ENCODE measurements around the gene C1orf21.

C1orf21 gene

DNA sequence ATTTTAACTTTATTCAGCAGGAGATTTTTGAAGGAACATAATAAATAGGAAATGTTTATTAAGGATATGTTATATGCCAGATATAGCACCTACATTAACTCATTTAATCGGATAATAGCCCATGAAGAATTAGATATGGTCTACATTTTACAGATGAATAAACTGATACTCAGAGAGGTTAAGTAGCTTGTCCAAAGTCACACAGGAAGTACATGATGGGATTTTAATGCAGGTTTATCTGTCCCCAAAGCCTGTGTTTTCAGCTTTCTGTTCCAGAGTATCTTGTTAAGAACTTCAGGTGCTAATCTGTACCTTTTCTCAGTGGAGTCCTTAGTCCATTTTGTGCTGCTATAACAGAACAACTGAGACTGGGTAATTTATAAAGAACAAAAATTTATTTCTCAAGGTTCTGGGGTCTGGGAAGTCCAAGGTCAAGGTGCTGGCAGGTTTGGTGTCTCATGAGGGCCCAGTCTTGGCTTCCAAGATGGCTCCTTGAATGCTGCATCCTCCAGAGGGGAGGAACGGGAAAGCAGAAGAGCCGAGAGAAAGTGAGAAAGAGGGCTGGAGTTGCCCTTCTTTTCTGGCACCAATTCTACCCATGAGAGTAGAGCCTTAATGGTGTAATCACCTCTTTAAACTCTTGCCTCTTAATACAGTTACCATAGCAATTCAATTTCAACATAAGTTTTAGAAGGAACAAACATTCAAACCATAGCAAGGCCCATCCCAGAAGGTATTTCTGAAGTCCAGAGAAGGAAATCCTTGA is 17.3 kb downstream of the C1orf21 start:
- Histone ChIP-seq H3K36me3 (ENCODE audit: insufficient read depth, low read length) (no peaks in the 10 kb centered on the region), H3K27me3 (ENCODE audit: control insufficient read depth, insufficient read depth, low read length) (no peaks in the 10 kb centered on the region), H3K4me3 (ENCODE audit: low read length) (no peak overlapping the region), H3K9me3 (replicated peaks; ENCODE audit: low read length) (no peaks in the 10 kb centered on the region), H3K4me2 (ENCODE audit: low read length) (no peak overlapping the region), H3K4me1 (ENCODE audit: control insufficient read depth, insufficient read depth, low read length) (peaks cover 16% of the 10 kb centered on the region), H3K9ac (ENCODE audit: low read depth, low read length) (no peak overlapping the region)

DNA sequence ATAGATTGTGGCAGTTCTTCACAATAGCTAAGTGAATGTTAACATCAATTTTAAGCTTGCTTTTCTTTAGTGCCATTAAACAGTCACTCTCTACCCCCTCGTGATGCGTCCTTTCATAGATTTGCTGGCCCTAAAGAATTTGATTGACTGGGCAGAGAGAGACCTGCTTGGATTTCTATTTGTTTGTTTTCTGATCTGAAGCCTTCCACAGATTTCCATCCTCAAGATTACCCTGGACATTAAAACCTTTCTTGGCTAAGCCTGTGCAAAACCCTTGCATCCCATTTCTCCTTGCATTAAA is 17.8 kb downstream of the C1orf21 start:
- Histone ChIP-seq H3K27me3 (ENCODE audit: control insufficient read depth, insufficient read depth, low read length) (no peaks in the 10 kb centered on the region), H3K4me2 (ENCODE audit: low read length) (no peak overlapping the region), H3K4me1 (ENCODE audit: control insufficient read depth, insufficient read depth, low read length) (peaks cover 22% of the 10 kb centered on the region), H3K9me3 (replicated peaks; ENCODE audit: low read length) (no peaks in the 10 kb centered on the region), H3K9ac (ENCODE audit: low read depth, low read length) (no peak overlapping the region), H3K4me3 (ENCODE audit: low read length) (no peak overlapping the region), H3K36me3 (ENCODE audit: insufficient read depth, low read length) (no peaks in the 10 kb centered on the region)

DNA sequence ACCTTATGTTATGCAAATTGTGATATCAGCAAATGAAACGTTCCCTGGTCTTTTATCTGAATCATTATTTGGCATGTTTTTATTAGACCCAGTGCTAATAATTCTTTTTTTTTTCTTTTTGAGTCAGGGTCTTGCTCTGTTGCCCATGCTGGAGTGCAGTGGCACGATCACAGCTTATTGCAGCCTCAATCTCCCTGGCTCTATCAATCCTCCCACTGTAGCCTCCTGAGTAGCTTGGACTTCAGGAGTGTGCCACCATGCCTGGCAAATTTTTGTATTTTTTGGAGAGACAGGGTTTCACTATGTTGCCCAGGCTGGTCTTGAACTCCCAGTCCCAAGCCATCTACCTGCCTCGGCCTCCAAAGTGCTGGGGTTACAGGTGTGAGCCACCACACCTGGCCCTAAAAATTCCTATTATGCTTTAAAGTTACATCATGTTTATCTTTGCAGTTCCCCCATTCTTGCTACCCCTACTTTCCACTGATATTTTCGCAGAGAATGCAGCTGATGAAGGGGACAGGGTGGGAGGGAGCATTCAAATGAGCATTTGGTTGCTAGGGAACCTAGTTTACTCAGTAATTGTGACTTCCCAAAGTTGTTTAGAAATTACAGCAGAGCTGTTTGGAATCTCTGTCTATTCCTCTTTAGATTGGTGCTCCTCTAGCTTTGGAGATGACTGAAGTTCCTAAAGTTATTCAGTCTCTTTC is 18.4 kb downstream of the C1orf21 start:
- H3K4me3 ChIP-seq (ENCODE audit: low read length) = no peak overlapping the region
- H3K4me1 ChIP-seq (ENCODE audit: control insufficient read depth, insufficient read depth, low read length) = peaks cover 22% of the 10 kb centered on the region
- H3K9ac ChIP-seq (ENCODE audit: low read depth, low read length) = no peak overlapping the region
- no peak overlapping the region for H3K4me2 ChIP-seq (ENCODE audit: low read length)
- no peaks in the 10 kb centered on the region for H3K36me3 ChIP-seq (ENCODE audit: insufficient read depth, low read length)
- no peaks in the 10 kb centered on the region for H3K9me3 ChIP-seq (replicated peaks; ENCODE audit: low read length)
- H3K27me3 ChIP-seq (ENCODE audit: control insufficient read depth, insufficient read depth, low read length) = no peaks in the 10 kb centered on the region

DNA sequence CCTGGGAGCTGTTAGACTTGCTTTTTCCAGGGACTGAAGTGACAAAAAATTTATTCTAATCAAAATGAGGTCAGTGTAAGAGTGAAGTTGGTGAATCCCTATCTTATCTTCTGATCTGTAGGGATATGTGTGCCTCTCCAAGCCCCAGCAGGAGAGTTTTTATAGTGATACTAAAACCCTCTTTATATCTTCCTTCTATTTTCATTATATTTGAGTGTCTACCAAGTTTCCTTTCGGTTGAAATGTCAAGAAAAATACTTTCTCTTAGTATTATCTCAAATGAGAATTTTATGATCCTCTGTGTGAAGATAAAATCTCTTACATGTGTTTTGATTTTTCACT is 18.9 kb downstream of the C1orf21 start:
- H3K4me1 ChIP-seq (ENCODE audit: control insufficient read depth, insufficient read depth, low read length) = peaks cover 22% of the 10 kb centered on the region

DNA sequence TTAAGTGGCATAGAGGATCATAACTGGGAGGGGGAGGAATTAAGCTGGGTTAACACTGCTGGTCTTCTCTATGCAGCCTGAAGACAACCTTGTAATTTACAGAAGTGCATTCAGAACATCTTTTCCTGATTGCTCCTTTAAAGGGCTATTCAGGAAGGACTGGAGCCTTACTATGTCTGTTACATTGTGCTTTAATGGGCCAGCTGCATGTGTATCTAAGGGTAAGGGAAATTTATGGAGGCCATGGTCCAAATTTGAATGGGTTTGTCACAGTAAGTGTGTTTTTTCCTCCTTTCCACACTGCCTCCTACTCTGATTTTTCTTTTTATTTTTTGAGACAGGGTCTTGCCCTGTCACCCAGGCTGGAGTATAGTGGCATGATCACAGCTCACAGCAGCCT is 19.6 kb downstream of the C1orf21 start:
- Histone ChIP-seq H3K4me2 (ENCODE audit: low read length) (no peak overlapping the region), H3K4me3 (ENCODE audit: low read length) (no peak overlapping the region), H3K27me3 (ENCODE audit: control insufficient read depth, insufficient read depth, low read length) (no peaks in the 10 kb centered on the region), H3K4me1 (ENCODE audit: control insufficient read depth, insufficient read depth, low read length) (peaks cover 22% of the 10 kb centered on the region), H3K9ac (ENCODE audit: low read depth, low read length) (no peak overlapping the region), H3K9me3 (replicated peaks; ENCODE audit: low read length) (no peaks in the 10 kb centered on the region), H3K36me3 (ENCODE audit: insufficient read depth, low read length) (no peaks in the 10 kb centered on the region)

More for the DNA sequence above, 18.9 kb downstream of the C1orf21 start:
- Histone ChIP-seq H3K4me2 (ENCODE audit: low read length) (no peak overlapping the region), H3K9me3 (replicated peaks; ENCODE audit: low read length) (no peaks in the 10 kb centered on the region), H3K9ac (ENCODE audit: low read depth, low read length) (no peak overlapping the region), H3K27me3 (ENCODE audit: control insufficient read depth, insufficient read depth, low read length) (no peaks in the 10 kb centered on the region), H3K36me3 (ENCODE audit: insufficient read depth, low read length) (no peaks in the 10 kb centered on the region), H3K4me3 (ENCODE audit: low read length) (no peak overlapping the region)

DNA sequence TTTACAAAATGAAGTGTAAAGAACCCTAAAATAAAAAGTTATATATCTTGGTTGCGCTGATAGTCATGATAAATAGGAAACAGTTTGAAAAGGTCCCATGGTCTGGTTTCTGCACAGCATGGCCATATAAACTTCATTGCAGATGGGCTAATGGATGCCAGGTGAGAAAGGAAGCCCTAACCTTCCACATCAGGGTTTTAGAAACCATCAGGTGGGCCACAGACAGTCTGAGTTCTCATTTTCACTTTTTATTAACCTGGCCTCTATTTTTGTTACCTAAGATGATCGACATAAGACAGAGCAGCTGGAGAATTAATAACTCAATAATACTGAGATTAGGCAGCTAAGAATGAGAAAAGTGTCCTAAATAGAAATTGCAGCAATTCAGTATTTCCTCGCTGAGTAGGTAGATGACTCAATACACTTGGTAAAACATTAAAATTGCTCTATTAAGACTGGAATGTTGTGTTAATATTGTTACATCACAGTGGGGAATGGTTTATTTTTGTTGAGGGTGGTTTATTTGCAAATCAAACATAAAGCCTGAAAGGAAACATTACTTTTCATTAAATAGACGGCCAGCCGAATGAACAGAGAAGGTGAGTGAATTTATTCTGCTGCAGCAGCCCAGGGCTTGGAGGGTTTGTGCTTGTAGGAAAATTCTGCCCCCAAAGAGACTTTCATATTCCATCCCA is 21.1 kb downstream of the C1orf21 start:
- Histone ChIP-seq H3K4me3 (ENCODE audit: low read length) (no peak overlapping the region), H3K4me2 (ENCODE audit: low read length) (peak overlapping the region; percentile 27), H3K4me1 (ENCODE audit: control insufficient read depth, insufficient read depth, low read length) (peaks cover 22% of the 10 kb centered on the region), H3K9me3 (replicated peaks; ENCODE audit: low read length) (no peaks in the 10 kb centered on the region), H3K9ac (ENCODE audit: low read depth, low read length) (no peak overlapping the region), H3K36me3 (ENCODE audit: insufficient read depth, low read length) (no peaks in the 10 kb centered on the region), H3K27me3 (ENCODE audit: control insufficient read depth, insufficient read depth, low read length) (no peaks in the 10 kb centered on the region)

DNA sequence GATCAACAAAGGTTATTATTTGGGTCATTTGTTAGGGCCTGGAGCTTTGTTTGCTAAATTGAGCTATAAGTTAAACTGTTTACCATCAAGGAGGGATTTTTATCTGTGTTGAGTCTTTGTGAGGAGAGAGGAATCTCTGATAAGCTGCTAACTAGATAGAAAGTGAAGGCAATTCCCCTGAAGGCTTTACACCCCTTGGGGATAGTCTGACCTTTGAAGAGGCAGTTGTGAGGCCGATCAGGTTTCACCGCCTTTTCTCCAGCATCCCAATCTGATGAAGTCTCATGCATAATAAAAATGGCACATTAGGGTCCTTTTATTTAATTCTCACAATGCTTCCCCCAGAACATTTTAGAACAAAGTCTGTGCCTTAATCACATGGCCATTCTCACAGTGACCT is 21.8 kb downstream of the C1orf21 start:
- H3K9ac ChIP-seq (ENCODE audit: low read depth, low read length) = no peak overlapping the region
- no peaks in the 10 kb centered on the region for H3K36me3 ChIP-seq (ENCODE audit: insufficient read depth, low read length)
- no peak overlapping the region for H3K4me3 ChIP-seq (ENCODE audit: low read length)
- H3K4me2 ChIP-seq (ENCODE audit: low read length) = peak overlapping the region; percentile 27
- H3K27me3 ChIP-seq (ENCODE audit: control insufficient read depth, insufficient read depth, low read length) = no peaks in the 10 kb centered on the region
- H3K9me3 ChIP-seq (replicated peaks; ENCODE audit: low read length) = no peaks in the 10 kb centered on the region
- H3K4me1 ChIP-seq (ENCODE audit: control insufficient read depth, insufficient read depth, low read length) = peaks cover 22% of the 10 kb centered on the region

DNA sequence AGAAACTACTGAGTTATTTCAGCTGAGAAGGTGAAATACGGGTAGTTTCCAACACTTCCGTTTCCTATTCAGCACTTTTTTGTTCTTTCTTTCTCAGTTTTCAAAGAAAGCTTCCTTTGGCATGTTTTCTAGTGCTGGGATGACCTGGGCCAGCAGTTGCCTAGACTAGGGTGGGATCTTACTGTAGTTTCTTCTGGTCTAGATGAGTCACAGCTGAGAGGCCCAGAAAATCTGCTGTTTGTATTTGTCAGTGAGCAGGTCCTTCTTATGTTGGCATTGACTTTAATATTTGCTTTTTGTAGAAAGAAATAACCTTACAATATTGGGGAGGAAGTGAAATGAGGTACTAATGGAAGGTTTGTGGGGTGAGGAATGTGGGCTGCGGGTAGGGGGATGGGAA is 22.2 kb downstream of the C1orf21 start:
- no peaks in the 10 kb centered on the region for H3K27me3 ChIP-seq (ENCODE audit: control insufficient read depth, insufficient read depth, low read length)
- peak overlapping the region; percentile 27 for H3K4me2 ChIP-seq (ENCODE audit: low read length)
- no peaks in the 10 kb centered on the region for H3K36me3 ChIP-seq (ENCODE audit: insufficient read depth, low read length)
- H3K9ac ChIP-seq (ENCODE audit: low read depth, low read length) = no peak overlapping the region
- H3K9me3 ChIP-seq (replicated peaks; ENCODE audit: low read length) = no peaks in the 10 kb centered on the region
- H3K4me1 ChIP-seq (ENCODE audit: control insufficient read depth, insufficient read depth, low read length) = peaks cover 22% of the 10 kb centered on the region
- H3K4me3 ChIP-seq (ENCODE audit: low read length) = no peak overlapping the region

DNA sequence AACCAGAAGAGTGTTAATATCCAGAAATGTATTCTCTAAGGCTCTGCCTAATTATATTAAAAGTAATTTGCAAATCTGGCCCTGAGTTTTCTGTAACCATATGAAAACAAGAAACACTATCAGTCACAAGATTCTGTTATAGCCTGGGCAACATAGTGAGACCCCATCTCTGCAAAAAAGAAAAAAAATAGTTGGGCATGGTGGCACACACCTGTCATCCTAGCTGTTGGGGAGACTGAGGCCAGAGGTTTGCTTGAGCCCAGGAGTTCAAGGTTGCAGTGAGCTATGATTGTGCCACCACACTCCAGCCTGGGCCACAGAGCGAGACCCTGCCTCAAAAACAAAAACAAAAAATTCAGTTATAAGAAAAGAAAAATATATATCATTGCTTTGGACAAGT is 25.6 kb downstream of the C1orf21 start:
- no peak overlapping the region for H3K9ac ChIP-seq (ENCODE audit: low read depth, low read length)
- H3K4me1 ChIP-seq (ENCODE audit: control insufficient read depth, insufficient read depth, low read length) = peaks cover 22% of the 10 kb centered on the region
- H3K4me3 ChIP-seq (ENCODE audit: low read length) = no peak overlapping the region
- no peaks in the 10 kb centered on the region for H3K9me3 ChIP-seq (replicated peaks; ENCODE audit: low read length)
- no peaks in the 10 kb centered on the region for H3K36me3 ChIP-seq (ENCODE audit: insufficient read depth, low read length)
- no peak overlapping the region for H3K4me2 ChIP-seq (ENCODE audit: low read length)
- no peaks in the 10 kb centered on the region for H3K27me3 ChIP-seq (ENCODE audit: control insufficient read depth, insufficient read depth, low read length)

DNA sequence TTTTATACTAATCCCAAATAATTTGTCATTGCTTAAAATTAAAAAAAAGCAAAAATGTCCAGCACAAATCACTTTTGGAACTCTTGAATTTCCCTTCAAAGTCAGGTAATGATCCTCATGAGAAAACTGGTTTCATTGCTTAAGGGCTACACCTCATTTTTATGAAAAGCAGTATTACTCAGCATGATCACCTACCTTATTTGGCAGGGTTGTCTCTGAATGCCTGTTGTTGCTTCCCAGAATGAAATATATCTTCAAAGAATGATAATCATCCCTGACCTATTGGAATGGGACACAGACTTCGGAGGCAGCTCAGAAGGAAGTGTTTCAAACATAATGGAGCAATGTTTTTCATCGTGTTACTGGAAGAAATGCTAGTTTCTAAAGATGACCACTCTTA is 29.7 kb downstream of the C1orf21 start:
- Histone ChIP-seq H3K9ac (ENCODE audit: low read depth, low read length) (no peak overlapping the region), H3K9me3 (replicated peaks; ENCODE audit: low read length) (no peaks in the 10 kb centered on the region), H3K4me3 (ENCODE audit: low read length) (no peak overlapping the region), H3K36me3 (ENCODE audit: insufficient read depth, low read length) (no peaks in the 10 kb centered on the region), H3K4me1 (ENCODE audit: control insufficient read depth, insufficient read depth, low read length) (peaks cover 7% of the 10 kb centered on the region), H3K27me3 (ENCODE audit: control insufficient read depth, insufficient read depth, low read length) (no peaks in the 10 kb centered on the region), H3K4me2 (ENCODE audit: low read length) (no peak overlapping the region)

DNA sequence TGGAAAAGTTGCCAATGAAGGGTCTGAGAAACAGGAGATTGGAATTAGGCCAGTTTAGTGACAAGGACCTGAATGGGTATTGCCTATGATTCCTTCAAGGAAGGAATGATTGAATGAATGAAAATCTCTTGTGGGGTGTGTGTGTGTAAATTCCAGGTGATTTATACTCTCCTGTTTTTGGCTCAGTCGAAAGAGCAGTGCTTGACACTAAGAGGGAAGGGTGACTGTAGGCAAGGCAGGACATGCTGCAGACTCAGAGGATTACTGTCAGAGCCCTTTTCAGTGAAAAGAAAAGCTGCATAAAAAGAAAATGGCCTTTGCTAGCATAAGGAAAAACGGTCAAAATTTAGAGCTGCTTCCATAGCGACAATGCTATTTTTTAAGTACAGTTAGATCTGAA is 30.1 kb downstream of the C1orf21 start:
- H3K4me2 ChIP-seq (ENCODE audit: low read length) = no peak overlapping the region
- H3K27me3 ChIP-seq (ENCODE audit: control insufficient read depth, insufficient read depth, low read length) = no peaks in the 10 kb centered on the region
- no peaks in the 10 kb centered on the region for H3K36me3 ChIP-seq (ENCODE audit: insufficient read depth, low read length)
- no peak overlapping the region for H3K4me3 ChIP-seq (ENCODE audit: low read length)
- peaks cover 7% of the 10 kb centered on the region for H3K4me1 ChIP-seq (ENCODE audit: control insufficient read depth, insufficient read depth, low read length)
- no peak overlapping the region for H3K9ac ChIP-seq (ENCODE audit: low read depth, low read length)
- H3K9me3 ChIP-seq (replicated peaks; ENCODE audit: low read length) = no peaks in the 10 kb centered on the region

Data from skeletal muscle satellite cell (primary cell).